DOHH2 (cell line): ENCODE data around the gene NAE1.

ENCODE experiments used
- H3F3A ChIP-seq: fragments of 200-600 bp; sonication (generic), shearing (Covaris generic); 2 replicates; pipeline ENCODE4 v1.6.0; 2016; ENCODE audit warnings: antibody characterized with exemption, mild to moderate bottlenecking; ENCODE audit not compliant: control insufficient read depth, insufficient read depth
- H3K27ac ChIP-seq: fragments of 200-600 bp; sonication (generic); 2 replicates; pipeline ENCODE4 v1.5.1; 2014; ENCODE audit warnings: low read depth, mild to moderate bottlenecking, low read length, moderate library complexity
- H3K27me3 ChIP-seq: fragments of 200-600 bp; sonication (generic); 2 replicates; pipeline ENCODE4 v1.6.1; 2014; ENCODE audit warnings: mild to moderate bottlenecking, low read length, mixed read lengths; ENCODE audit not compliant: control insufficient read depth
- H3K36me3 ChIP-seq: fragments of 200-600 bp; sonication (generic); 2 replicates; pipeline ENCODE4 v1.6.1; 2014; ENCODE audit warnings: mild to moderate bottlenecking, low read length, moderate library complexity, mixed read lengths; ENCODE audit not compliant: control insufficient read depth
- H3K4me1 ChIP-seq: fragments of 200-600 bp; sonication (generic); 2 replicates; pipeline ENCODE4 v1.6.1; 2014; ENCODE audit warnings: mild to moderate bottlenecking, low read length, mixed read lengths; ENCODE audit not compliant: control insufficient read depth
- H3K4me2 ChIP-seq: fragments of 200-600 bp; sonication (generic); 2 replicates; pipeline ENCODE4 v1.6.0; 2014; ENCODE audit warnings: mild to moderate bottlenecking, low read length, moderate library complexity
- H3K4me3 ChIP-seq: fragments of 200-600 bp; sonication (generic); 2 replicates; pipeline ENCODE4 v1.5.1; 2014; ENCODE audit warnings: mild to moderate bottlenecking, low read length, mixed read lengths
- H3K79me2 ChIP-seq: fragments of 200-600 bp; sonication (generic); 2 replicates; pipeline ENCODE4 v1.6.1; 2014; ENCODE audit warnings: mild to moderate bottlenecking, low read length, mixed read lengths; ENCODE audit not compliant: control insufficient read depth
- H3K9me2 ChIP-seq: fragments of 200-600 bp; sonication (generic); replicated peaks from 2 replicates; pipeline ENCODE4 v1.6.1; 2014; ENCODE audit warnings: mild to moderate bottlenecking, low read length, mixed read lengths; ENCODE audit not compliant: control insufficient read depth
- H3K9me3 ChIP-seq: fragments of 200-600 bp; sonication (generic); 2 replicates; pipeline ENCODE4 v1.6.1; 2014; ENCODE audit warnings: antibody characterized with exemption, low read length, mixed read lengths; ENCODE audit not compliant: control insufficient read depth, insufficient read depth
- H4K20me1 ChIP-seq: fragments of 200-600 bp; sonication (generic); 2 replicates; pipeline ENCODE4 v1.6.0; 2014; ENCODE audit warnings: low read depth, mild to moderate bottlenecking, antibody characterized with exemption, low read length, moderate library complexity; ENCODE audit not compliant: control insufficient read depth, insufficient read depth
- EZH2phosphoT487 ChIP-seq: fragments of 200-600 bp; sonication (generic); IDR thresholded peaks from 2 replicates; pipeline ENCODE4 v1.6.1; 2017; ENCODE audit warnings: borderline replicate concordance, mild to moderate bottlenecking, antibody characterized with exemption, low read length, moderate library complexity, mixed read lengths
- TF ChIP-seq, protein P1 (sequence below): fragments of 200-600 bp; sonication (generic); IDR thresholded peaks from one replicate; pipeline ENCODE4 v1.5.1; 2014; ENCODE audit warnings: antibody characterized with exemption, mild to moderate bottlenecking, low read depth, low read length; ENCODE audit not compliant: poor library complexity, severe bottlenecking

The NAE1 gene

GRCh38 chr16:66847533-66848067, 16.8 kb upstream of the NAE1 start:
- H3K36me3 ChIP-seq: no peaks in the 10 kb centered on the region
- no peaks in the 10 kb centered on the region for H3K9me2 ChIP-seq
- 0 out of 2 replicates have a peak, but pooled peaks cover 4% of the 10 kb centered on the region for H4K20me1 ChIP-seq
- no peak overlapping the region for H3K4me3 ChIP-seq
- H3F3A ChIP-seq: no peaks in the 10 kb centered on the region
- no peaks in the 10 kb centered on the region for H3K9me3 ChIP-seq
- peaks cover 8% of the 10 kb centered on the region for H3K4me1 ChIP-seq
- peaks cover 37% of the 10 kb centered on the region for H3K27me3 ChIP-seq
- no peak overlapping the region for H3K27ac ChIP-seq
- H3K79me2 ChIP-seq: no peaks in the 10 kb centered on the region
- no peak for TF ChIP-seq EZH2phosphoT487
- TF ChIP-seq, protein P1, sequence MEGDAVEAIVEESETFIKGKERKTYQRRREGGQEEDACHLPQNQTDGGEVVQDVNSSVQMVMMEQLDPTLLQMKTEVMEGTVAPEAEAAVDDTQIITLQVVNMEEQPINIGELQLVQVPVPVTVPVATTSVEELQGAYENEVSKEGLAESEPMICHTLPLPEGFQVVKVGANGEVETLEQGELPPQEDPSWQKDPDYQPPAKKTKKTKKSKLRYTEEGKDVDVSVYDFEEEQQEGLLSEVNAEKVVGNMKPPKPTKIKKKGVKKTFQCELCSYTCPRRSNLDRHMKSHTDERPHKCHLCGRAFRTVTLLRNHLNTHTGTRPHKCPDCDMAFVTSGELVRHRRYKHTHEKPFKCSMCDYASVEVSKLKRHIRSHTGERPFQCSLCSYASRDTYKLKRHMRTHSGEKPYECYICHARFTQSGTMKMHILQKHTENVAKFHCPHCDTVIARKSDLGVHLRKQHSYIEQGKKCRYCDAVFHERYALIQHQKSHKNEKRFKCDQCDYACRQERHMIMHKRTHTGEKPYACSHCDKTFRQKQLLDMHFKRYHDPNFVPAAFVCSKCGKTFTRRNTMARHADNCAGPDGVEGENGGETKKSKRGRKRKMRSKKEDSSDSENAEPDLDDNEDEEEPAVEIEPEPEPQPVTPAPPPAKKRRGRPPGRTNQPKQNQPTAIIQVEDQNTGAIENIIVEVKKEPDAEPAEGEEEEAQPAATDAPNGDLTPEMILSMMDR: no peak
- no peak overlapping the region for H3K4me2 ChIP-seq

- peaks cover 37% of the 10 kb centered on the region for H3K27me3 ChIP-seq
- no peak for TF ChIP-seq EZH2phosphoT487
- TF ChIP-seq, protein P1: no peak
- H3K4me2 ChIP-seq: no peak overlapping the region
These were observed 16.1 kb upstream of the NAE1 start for GRCh38 chr16:66846831-66847230.

GRCh38 chr16:66846266-66846665, 15.5 kb upstream of the NAE1 start:
- Histone ChIP-seq H3K4me2 (no peak overlapping the region), H4K20me1 (0 out of 2 replicates have a peak, but pooled peaks cover 4% of the 10 kb centered on the region), H3K27me3 (peaks cover 37% of the 10 kb centered on the region), H3K36me3 (no peaks in the 10 kb centered on the region), H3K9me2 (no peaks in the 10 kb centered on the region), H3K4me1 (peaks cover 8% of the 10 kb centered on the region), H3K4me3 (no peak overlapping the region), H3K79me2 (no peaks in the 10 kb centered on the region), H3K9me3 (no peaks in the 10 kb centered on the region), H3F3A (no peaks in the 10 kb centered on the region), H3K27ac (no peak overlapping the region)
- TF ChIP-seq, protein P1: no peak
- TF ChIP-seq EZH2phosphoT487: no peak

More at GRCh38 chr16:66846831-66847230, 16.1 kb upstream of the NAE1 start:
- no peaks in the 10 kb centered on the region for H3K9me3 ChIP-seq
- H3K4me1 ChIP-seq: peaks cover 8% of the 10 kb centered on the region
- no peak overlapping the region for H3K27ac ChIP-seq
- no peak overlapping the region for H3K4me3 ChIP-seq
- H3F3A ChIP-seq: no peaks in the 10 kb centered on the region
- H4K20me1 ChIP-seq: 0 out of 2 replicates have a peak, but pooled peaks cover 4% of the 10 kb centered on the region
- no peaks in the 10 kb centered on the region for H3K9me2 ChIP-seq
- no peaks in the 10 kb centered on the region for H3K79me2 ChIP-seq
- H3K36me3 ChIP-seq: no peaks in the 10 kb centered on the region
